ENCODE results near the gene DNAJB12. TPM values are rescaled to one million over a fixed set of nuclear protein-coding genes. Genes with fewer than 3 reads are reported as not detected.
"Not testable (repeated sequence)": the region's sequence is repeated elsewhere in the genome, so short reads cannot be mapped to it uniquely, and the experiment has no call there.

Gene DNAJB12
- total RNA-seq, 1 donor from 2014 or later = 13.0 TPM

- Histone ChIP-seq H3K27me3 (ENCODE audit: control insufficient read depth in 3 of 3, insufficient read depth in 3 of 3, low read length in 3 of 3) (no peaks in the 10 kb centered on the region), H3K9me3 (ENCODE audit: control insufficient read depth in 3 of 3, low read length in 3 of 3) (no peaks in the 10 kb centered on the region), H3K27ac (ENCODE audit: low read depth, low read length) (peak overlapping the region; percentile 87), H3K4me3 (ENCODE audit: low read length in 3 of 3) (peak overlapping the region; percentile 78 to 85 (median 83)), H3K4me1 (ENCODE audit: control insufficient read depth in 3 of 3, insufficient read depth in 3 of 3, low read length in 3 of 3) (peaks cover 11 to 14% (median 13%) of the 10 kb centered on the region in 3 donors), H3K9ac (ENCODE audit: low read depth in 1 of 3, low read length in 3 of 3) (peak overlapping the region; percentile 81 to 89 (median 83)), H3K36me3 (ENCODE audit: control insufficient read depth in 3 of 3, insufficient read depth in 3 of 3, low read length in 3 of 3) (no peaks in the 10 kb centered on the region)
Measured at GRCh38 chr10:72297281-72297804, 57.4 kb downstream of the DNAJB12 start.

- Histone ChIP-seq H3K4me1 (ENCODE audit: control insufficient read depth in 3 of 3, insufficient read depth in 3 of 3, low read length in 3 of 3) (peaks cover 11 to 14% (median 13%) of the 10 kb centered on the region in 3 donors), H3K9ac (ENCODE audit: low read depth in 1 of 3, low read length in 3 of 3) (peak overlapping the region; percentile 81 to 89 (median 83)), H3K27ac (ENCODE audit: low read depth, low read length) (peak overlapping the region; percentile 87), H3K4me3 (ENCODE audit: low read length in 3 of 3) (peak overlapping the region in 2 of 3 donors; percentile 41 to 83)
- not testable (repeated sequence) for H3K9me3 ChIP-seq (ENCODE audit: control insufficient read depth in 3 of 3, low read length in 3 of 3); H3K36me3 ChIP-seq (ENCODE audit: control insufficient read depth in 3 of 3, insufficient read depth in 3 of 3, low read length in 3 of 3); H3K27me3 ChIP-seq (ENCODE audit: control insufficient read depth in 3 of 3, insufficient read depth in 3 of 3, low read length in 3 of 3)
Measured at GRCh38 chr10:72296829-72297280, 57.9 kb downstream of the DNAJB12 start.

- Histone ChIP-seq H3K4me3 (ENCODE audit: low read length in 3 of 3) (no peak overlapping the region), H3K4me1 (ENCODE audit: control insufficient read depth in 3 of 3, insufficient read depth in 3 of 3, low read length in 3 of 3) (peaks cover 11 to 14% (median 13%) of the 10 kb centered on the region in 3 donors), H3K36me3 (ENCODE audit: control insufficient read depth in 3 of 3, insufficient read depth in 3 of 3, low read length in 3 of 3) (no peaks in the 10 kb centered on the region), H3K9ac (ENCODE audit: low read depth in 1 of 3, low read length in 3 of 3) (no peak overlapping the region), H3K27me3 (ENCODE audit: control insufficient read depth in 3 of 3, insufficient read depth in 3 of 3, low read length in 3 of 3) (no peaks in the 10 kb centered on the region), H3K27ac (ENCODE audit: low read depth, low read length) (no peak overlapping the region), H3K9me3 (ENCODE audit: control insufficient read depth in 3 of 3, low read length in 3 of 3) (no peaks in the 10 kb centered on the region)
Measured at GRCh38 chr10:72295330-72295910, 59.3 kb downstream of the DNAJB12 start.

- H3K4me3 ChIP-seq (ENCODE audit: low read length in 3 of 3) = no peak overlapping the region
- H3K27me3 ChIP-seq (ENCODE audit: control insufficient read depth in 3 of 3, insufficient read depth in 3 of 3, low read length in 3 of 3) = no peaks in the 10 kb centered on the region
- H3K9ac ChIP-seq (ENCODE audit: low read depth in 1 of 3, low read length in 3 of 3) = no peak overlapping the region
- H3K27ac ChIP-seq (ENCODE audit: low read depth, low read length) = no peak overlapping the region
- H3K9me3 ChIP-seq (ENCODE audit: control insufficient read depth in 3 of 3, low read length in 3 of 3) = no peaks in the 10 kb centered on the region
- peaks cover 3 to 4% (median 3%) of the 10 kb centered on the region in 3 donors for H3K4me1 ChIP-seq (ENCODE audit: control insufficient read depth in 3 of 3, insufficient read depth in 3 of 3, low read length in 3 of 3)
- no peaks in the 10 kb centered on the region for H3K36me3 ChIP-seq (ENCODE audit: control insufficient read depth in 3 of 3, insufficient read depth in 3 of 3, low read length in 3 of 3)
Measured at GRCh38 chr10:72292223-72292691, 62.5 kb downstream of the DNAJB12 start.

GRCh38 chr10:72291019-72291532 is 63.6 kb downstream of the DNAJB12 start:
- no peak overlapping the region for H3K27ac ChIP-seq (ENCODE audit: low read depth, low read length)
- H3K27me3 ChIP-seq (ENCODE audit: control insufficient read depth in 3 of 3, insufficient read depth in 3 of 3, low read length in 3 of 3) = no peaks in the 10 kb centered on the region
- H3K4me3 ChIP-seq (ENCODE audit: low read length in 3 of 3) = no peak overlapping the region
- no peaks in the 10 kb centered on the region for H3K9me3 ChIP-seq (ENCODE audit: control insufficient read depth in 3 of 3, low read length in 3 of 3)
- no peak overlapping the region for H3K9ac ChIP-seq (ENCODE audit: low read depth in 1 of 3, low read length in 3 of 3)
- H3K4me1 ChIP-seq (ENCODE audit: control insufficient read depth in 3 of 3, insufficient read depth in 3 of 3, low read length in 3 of 3) = no peaks in the 10 kb centered on the region
- no peaks in the 10 kb centered on the region for H3K36me3 ChIP-seq (ENCODE audit: control insufficient read depth in 3 of 3, insufficient read depth in 3 of 3, low read length in 3 of 3)

- H3K27me3 ChIP-seq (ENCODE audit: control insufficient read depth in 3 of 3, insufficient read depth in 3 of 3, low read length in 3 of 3) = no peaks in the 10 kb centered on the region
- H3K9ac ChIP-seq (ENCODE audit: low read depth in 1 of 3, low read length in 3 of 3) = no peak overlapping the region
- H3K4me1 ChIP-seq (ENCODE audit: control insufficient read depth in 3 of 3, insufficient read depth in 3 of 3, low read length in 3 of 3) = no peaks in the 10 kb centered on the region
- no peak overlapping the region for H3K27ac ChIP-seq (ENCODE audit: low read depth, low read length)
- H3K4me3 ChIP-seq (ENCODE audit: low read length in 3 of 3) = no peak overlapping the region
- no peaks in the 10 kb centered on the region for H3K9me3 ChIP-seq (ENCODE audit: control insufficient read depth in 3 of 3, low read length in 3 of 3)
- no peaks in the 10 kb centered on the region for H3K36me3 ChIP-seq (ENCODE audit: control insufficient read depth in 3 of 3, insufficient read depth in 3 of 3, low read length in 3 of 3)
Measured at GRCh38 chr10:72285972-72286521, 68.7 kb downstream of the DNAJB12 start.

- Histone ChIP-seq H3K36me3 (ENCODE audit: control insufficient read depth in 3 of 3, insufficient read depth in 3 of 3, low read length in 3 of 3) (no peaks in the 10 kb centered on the region), H3K27ac (ENCODE audit: low read depth, low read length) (no peak overlapping the region), H3K4me3 (ENCODE audit: low read length in 3 of 3) (no peak overlapping the region), H3K9me3 (ENCODE audit: control insufficient read depth in 3 of 3, low read length in 3 of 3) (no peaks in the 10 kb centered on the region), H3K27me3 (ENCODE audit: control insufficient read depth in 3 of 3, insufficient read depth in 3 of 3, low read length in 3 of 3) (no peaks in the 10 kb centered on the region), H3K9ac (ENCODE audit: low read depth in 1 of 3, low read length in 3 of 3) (no peak overlapping the region), H3K4me1 (ENCODE audit: control insufficient read depth in 3 of 3, insufficient read depth in 3 of 3, low read length in 3 of 3) (peaks cover 7 to 11% (median 10%) of the 10 kb centered on the region in 3 donors)
Measured at GRCh38 chr10:72283131-72283530, 71.6 kb downstream of the DNAJB12 start.

Small RNA genes within 50 kb of the gene (small RNA-seq; reads per million reads assigned to genes)
- not detected for gene RNU6-805P

Other genes with a start within 250 kb of the DNAJB12 start
- 58.5 TPM for gene ANAPC16, start 138.9 kb downstream of the DNAJB12 start, total RNA-seq
- 21.4 TPM for gene ASCC1, start 138.6 kb downstream of the DNAJB12 start, total RNA-seq
- 87.2 TPM for gene DDIT4, start 81.0 kb downstream of the DNAJB12 start, total RNA-seq